Inflammatory macrophage (primary cell): ENCODE results near the gene ELL.
A peak's percentile ranks its signal among the peaks of the same experiment; 100 is the strongest.

Experiments used
- DNase-seq, 2 donors: peaks; one replicate each; pipeline ENCODE4 v3.0.0-alpha.2; 2020 to 2022

The ELL gene

DNA sequence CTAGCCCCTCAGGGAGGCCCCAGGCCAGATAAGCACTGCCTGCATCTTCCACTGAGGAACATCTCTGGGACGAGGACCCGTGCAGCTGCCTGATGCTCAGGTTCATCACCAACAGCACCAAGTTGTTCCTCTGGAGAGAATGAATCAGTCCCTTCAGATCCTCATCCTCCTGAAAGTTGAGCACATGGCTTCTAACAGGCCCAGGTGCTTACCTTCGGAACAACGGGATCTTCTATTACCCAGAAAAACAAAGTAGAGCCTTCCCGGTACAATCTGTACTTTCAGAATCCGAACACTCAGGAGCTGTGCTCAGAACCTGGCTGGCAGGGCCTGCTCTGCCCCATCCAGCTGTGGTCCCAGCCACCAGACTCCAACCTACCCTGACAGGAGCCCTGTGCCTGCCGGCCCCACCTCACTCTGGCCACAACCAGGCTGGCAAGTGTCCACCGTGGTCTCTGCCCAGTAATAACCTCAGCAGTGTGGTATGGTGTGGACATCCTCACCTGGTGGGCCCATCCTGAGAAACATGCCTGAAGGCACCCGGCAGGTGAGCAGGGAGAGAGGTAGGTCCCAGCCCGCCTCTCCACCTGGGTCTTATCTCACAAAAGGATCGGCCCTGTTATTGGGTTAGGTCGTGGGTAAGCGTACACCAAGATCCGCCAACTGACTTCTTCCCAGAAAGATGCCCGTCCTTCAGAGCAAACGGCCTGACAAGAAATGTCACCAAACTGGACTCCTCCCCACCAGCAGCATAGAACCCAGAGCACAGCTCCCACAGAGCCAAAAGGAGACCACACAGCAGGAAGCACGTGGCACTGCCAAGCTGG lies 34.1 kb downstream of the ELL start:
- DNase-seq = no peak

DNA sequence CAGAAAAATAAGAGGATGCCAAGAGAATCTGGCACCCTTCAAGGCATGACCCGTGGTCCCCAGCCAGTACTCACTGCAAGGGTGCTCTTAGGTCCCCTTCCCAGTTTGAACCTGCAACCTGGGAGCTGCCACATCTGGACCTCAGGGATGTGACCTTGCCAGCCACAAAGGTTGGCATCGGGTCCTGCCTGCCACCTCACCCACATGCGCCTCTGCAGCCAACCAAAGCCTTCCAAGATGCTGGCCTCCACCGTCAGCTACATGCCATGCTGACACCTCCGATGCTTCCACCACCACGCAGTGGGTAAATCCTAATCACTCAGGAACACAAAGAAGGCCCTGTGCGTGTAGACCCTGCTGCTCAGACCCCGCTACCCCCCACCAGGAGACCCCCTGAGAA lies 35.1 kb downstream of the ELL start:
- DNase-seq = no peak

DNA sequence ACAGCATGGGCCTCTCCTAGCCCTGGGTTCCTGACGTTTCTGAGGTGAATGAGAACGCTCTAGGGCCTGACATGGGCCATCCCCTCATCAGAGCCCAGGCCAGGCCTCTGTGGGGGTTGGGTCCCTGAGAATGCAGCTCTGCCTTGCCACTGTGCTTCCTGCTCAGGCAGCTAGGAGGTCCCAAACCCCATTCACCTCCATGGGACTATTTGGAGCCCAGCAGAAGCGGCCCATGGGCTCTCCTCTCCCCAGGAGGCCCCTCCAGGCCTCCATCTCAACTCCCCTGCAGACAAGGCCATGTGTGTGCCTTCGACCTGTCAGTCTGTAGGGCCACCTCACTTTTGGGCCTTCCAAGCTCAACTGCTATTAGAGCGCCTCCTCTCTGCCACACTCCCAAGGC lies 36.9 kb downstream of the ELL start:
- no peak for DNase-seq

DNA sequence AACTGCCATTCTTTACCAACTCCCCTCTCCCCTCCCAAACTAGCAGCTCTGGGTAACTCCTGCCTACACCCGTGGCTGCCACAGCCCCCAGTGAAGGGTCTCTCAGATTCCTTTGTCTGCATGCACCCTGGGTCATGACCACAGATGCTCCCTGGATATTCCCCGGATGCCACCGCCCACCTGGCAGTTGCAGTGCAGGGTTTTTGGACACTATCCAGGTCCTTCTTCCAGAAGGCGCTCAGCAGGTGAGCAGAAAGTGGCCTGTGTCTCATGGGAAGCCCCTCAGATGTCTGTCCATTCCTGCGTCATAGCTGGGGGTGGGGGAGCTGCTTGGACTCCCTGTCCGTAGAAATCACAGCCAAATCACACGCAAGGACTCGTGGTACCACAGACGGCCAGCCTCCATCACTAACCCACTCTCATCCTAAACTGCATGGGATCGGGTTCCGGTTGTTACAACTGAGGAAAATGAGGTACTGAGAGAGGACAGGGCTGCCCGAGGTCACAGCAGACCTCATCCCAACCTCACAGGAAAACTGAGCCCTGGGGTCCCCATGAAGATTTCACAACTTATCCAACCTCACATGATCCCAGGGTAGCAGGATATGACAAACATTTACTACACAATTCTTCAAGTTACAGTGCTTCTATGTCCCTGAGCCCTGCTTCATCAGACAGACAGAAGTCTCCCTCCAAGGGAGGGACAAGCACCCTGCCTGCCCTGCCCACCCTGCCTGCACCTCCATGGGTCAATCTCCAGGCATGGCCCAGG lies 38.6 kb downstream of the ELL start:
- DNase-seq = peak in 1 of 2 donors; percentile 36

DNA sequence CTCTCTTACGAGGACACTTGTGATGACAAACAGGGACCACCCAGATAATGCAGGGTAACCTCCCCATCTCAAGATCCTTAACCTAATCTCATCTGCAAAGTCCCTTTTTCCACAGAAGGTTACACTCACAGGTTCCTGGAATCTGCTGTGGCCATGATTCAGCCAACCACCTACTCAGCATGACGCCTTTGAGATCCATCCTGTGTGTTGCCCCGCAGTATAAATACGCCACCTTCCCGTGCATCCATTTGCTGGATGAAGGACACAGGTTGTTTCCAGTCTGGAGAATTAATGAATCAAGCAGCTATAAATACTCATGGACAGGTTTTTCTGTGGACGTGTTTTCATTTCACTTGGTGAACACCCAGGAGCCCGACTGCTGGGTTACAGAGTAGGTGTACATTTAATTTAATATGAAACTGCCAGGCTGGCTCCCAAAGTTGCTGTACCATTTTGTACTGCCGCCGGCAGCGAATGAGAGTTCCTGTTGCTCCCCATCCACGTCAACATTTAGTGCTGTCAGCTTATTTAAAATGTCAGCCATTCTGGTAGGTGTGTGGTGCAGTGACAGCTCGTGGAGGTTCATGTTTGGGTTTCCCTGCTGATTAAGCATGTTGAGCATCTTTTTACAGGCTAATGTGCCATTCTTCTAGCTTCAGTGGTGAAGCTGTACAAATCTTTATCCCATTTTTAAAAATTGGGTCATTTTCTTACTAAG lies 40.2 kb downstream of the ELL start:
- peak in 1 of 2 donors; percentile 49 for DNase-seq

DNA sequence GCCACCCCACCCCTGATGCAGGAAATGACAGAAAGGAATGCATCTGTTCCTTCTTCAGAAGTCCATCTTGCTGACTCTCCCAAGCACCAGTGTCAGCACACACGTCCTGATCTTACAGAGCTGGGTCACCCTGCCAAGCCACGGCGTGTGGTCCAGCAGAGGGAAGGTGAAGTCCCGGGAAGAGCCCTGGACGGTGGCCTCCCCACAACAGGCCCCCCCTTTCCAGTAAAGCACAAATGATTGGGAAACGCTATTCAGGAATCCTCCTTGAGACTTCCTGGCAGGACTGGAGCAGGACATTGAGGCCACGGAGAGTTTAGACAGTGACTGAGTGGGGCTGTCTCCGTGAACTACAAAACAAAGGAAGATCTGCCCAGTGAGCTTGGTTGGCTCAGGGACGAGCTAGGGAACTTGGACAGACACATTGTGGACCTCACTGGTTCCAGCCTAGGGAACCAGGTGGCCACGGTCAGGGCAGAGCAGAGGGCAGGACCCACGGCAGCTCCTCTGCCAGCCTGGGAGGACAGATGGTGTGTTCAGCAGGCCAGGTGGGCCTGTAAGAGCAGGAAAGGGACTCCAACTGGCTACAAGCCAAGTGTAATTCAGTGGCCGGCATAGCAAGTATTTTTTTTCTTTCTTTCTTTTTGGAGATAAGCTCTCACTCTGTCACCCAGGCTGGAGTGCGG lies 41.7 kb downstream of the ELL start:
- peak; percentile 35 to 44 for DNase-seq

DNA sequence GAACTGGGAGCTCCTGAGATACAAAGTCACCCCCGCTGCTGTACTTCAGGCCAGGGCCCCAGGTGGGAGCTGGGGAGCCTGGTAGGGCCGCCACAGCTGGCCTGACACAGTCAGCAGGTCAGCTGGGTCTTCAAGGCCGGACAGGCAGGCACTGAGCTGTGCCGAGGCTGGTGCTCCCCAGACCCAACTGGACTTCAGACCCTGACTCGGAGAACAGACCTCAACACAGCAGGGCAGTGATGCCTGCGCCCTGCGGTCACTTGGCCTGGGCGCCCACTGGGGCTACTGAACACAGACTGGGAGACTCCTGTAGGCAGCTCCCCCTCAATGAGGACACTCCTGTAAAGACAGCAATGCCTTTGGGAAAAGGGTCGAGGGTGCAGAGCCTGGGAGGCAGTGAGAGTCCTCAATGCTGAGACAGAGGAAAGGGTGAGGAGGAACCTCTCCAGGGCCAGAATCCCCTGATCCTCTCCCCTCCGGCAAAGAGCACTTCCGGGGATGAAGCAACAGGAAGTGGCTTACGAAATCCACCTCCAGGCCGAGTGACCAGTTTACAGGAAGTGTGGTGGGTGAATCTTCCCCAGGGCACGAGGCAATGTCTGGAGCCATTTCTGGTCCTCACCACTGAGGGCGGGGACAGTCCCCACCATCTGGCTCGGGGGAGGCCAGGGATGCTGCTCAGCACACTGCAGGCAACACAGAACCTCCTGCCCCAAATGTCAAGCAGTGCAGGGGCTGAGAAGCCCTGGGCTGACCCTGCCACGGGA lies 43.1 kb downstream of the ELL start:
- peak; percentile 98 to 99 for DNase-seq

DNA sequence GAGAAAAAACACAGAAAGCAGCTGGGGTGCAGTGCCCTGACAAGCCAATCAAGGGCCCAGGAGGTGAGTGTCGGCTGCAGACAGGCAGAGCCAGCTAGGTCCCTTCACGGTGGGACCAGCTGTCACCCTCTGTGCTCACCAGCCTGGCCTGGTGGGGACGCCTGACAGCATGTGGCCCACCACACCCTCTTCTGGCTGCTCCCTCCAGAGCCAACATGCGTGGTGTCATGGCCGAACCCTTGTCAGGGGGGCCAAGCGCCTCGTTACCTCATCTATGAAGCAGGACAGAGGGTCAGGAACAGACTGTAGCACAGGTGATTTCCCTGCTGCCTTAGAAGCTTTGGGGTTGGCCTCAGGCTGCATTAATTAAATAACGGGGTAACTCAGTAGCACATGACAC lies 43.9 kb downstream of the ELL start:
- no peak for DNase-seq

DNA sequence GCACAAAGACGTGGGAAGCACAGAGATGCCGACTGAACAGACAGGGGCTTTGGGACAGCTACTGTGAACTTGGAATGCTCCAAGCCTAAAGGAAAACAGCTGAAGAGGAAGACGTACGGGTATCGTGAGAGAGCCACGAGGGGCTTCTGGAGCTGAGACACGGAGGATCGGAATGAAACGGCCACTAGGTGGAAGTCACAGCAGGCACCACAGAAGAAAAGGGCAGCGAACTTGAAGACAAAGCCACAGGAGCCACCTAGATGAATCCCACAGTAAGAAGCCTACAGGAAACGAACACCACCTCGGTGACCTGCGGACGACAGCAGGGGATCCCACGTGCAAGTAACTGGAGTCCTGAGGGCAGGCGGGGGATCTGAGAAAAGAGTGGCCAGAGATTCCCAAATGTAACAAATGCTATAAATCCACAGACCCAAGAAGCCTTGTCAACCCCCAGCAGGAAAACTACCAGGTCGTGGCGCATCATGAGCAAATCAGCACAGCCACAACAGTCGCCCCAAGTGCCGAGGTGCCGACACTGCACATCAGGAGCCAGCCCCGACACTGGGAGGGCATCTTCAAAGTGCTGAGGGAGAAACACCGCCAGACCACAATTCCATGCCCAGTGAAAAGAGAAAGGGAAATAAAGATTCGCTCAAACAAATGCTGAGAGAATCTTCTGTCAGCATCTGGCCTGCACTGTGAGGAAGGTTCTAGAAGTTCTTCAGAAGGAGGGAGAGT lies 44.7 kb downstream of the ELL start:
- peak in 1 of 2 donors; percentile 37 for DNase-seq

DNA sequence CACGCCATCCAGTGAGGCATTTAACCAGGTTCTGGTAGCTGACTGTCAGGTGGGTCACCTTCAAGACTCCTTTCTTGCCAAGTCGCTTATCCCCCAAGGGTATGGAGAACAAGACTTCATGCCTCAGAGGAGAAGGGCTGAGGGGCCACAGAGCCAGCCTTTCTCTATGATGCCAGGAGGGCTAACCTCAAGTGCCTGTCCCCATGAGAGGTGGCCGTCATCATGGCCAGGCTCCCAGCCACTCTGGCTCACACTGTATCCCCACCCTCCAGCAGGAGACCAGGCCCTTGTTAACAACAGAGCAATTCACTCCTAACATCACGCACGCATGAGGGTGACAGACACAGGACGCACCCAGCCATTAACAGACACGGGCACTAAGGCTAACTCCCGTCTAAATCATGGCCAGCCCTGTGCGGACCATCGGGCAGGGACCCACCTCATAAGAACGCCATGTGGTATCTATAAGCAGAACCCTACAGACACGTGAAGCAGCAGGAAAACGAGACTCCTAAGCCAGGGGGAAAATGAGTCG lies 45.3 kb downstream of the ELL start:
- no peak for DNase-seq

DNA sequence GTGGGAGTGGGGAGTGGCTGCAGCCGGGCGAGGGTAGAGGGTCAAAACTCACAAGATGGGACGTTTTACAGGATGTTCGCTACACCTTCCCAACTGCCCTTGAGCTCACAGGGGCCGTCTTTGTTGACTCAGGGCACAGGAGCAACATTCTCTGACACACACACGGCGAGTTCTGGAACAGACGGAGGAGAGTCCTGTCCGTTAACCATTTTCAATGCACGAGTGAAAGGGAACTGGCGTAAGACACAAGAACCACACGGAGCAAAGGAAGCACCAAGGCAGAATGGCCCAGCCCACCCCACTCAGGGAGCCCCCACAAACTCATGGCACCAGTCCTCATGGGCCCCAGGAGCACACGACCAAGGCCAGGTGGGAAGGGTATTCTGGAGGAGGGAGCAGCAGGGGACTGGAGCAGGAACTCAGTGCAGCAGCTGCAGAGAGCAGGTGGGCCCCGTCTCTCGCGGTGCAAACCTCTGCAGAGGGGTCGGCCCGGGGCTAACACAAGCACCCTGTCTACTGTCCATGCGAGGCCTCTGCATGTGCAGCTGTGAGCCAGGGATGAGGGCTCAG lies 46.0 kb downstream of the ELL start:
- no peak for DNase-seq

DNA sequence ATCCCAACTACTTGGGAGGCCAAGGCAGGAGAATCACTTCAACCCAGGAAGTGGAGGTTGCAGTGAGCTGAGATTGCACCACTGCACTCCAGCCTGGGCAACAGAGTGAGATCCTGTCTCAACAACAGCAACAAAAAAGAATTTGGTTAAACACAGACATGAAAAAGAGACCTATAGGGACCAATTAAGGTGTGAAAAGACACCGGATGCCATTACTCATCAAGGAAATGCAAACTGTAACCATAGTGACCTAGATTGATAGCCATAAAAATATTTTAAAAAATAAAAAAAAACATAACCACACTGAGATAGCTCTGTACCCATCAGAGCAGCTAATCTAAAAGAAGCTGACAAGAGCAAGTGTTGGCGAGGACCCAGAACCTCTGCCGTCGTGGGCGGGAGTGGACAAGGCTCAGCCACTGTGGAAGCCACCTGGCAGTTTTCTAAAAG lies 46.8 kb downstream of the ELL start:
- DNase-seq = no peak

DNA sequence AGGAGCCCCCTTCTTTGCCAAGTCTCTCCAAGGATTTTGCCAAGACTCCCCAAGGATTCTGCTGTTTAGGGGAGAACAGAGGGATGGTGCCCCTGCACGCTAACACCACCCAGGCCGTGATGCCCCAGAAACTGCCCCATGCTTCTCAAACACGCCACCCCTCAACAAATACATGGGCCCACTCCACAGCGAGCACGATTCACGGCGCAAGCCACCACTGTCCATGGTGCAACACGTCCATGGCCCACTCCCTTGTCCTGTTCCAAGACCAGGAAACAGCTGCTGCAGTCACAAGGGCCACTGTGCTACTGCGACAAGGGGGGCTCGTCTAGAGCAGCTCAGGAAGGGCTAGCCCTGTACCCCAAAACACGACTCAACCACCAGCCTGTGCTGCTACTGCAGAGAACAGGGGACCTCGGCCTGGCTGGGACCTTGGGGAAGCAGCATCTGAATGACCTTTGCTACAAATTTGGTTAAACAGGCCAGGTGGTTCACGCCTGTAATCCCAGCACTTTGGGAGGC lies 47.4 kb downstream of the ELL start:
- DNase-seq = no peak

DNA sequence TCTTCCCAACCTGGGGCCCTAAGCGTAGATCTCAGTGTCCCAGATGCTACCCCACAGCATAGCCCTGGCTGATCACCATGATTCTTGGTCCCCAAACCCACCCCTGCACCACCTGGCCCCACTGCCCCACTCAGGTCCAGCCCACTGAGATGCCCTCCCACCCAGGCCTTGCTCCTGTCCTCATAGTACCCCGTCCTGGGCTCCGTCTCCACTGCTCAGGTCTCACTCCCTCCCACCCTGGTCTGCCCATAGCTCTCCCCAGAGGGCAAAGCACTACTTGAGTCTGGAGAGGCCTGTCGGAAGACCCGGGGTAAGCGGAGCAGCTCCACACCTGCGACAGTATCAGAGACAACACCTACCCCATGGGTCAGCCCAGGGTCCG lies 48.2 kb downstream of the ELL start:
- no peak for DNase-seq

DNA sequence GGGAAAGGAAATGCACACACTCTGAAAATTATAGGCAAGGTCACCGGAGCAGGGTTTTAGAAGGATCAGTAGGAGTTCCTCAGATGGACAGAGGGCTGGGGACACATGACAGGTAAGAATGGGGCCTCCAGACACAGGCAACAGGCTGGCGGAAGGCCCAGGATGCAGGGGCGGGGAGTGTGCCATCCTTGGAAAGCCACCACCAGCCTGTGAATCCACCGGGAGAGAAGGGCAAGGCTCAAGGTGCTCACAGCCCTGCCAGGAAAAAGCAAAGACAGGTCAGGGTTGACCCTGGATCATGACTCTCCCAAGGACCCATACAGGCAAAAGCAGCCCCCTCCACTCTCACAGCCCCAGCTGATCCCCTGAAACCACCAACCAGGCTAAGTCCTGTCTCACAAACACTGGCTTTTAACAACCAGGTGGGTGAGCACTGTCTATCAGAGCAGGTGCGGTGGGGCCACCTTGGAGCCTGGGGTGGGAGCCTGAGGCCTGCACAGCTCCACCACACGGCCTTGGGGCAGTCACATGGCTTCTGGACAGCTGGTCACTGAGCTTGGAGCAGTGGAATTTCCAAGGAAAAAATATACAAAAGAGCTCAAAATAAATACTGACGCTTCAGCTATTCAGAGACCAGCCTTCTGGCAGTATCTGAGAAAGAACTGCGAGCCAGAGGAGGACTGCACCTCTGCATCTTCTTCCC lies 48.7 kb downstream of the ELL start:
- no peak for DNase-seq

DNA sequence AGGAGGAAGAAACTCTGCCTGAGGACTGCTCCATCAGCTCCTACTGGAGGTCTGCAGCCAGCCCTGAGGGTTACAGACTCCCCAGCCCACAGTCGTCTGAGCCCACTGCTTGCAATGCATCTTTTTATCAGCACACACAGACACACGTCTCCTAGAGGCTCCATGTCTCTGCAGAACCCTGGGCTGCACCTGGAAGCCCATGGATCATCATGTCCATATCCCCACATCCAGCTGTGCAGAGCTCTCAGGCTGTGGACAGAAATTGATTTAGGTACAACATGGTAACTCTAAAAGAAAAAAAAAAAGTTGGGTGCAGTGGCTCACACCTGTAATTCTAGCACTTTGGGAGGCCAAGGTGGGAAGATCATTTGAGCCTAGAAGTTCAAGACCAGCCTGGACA lies 51.1 kb downstream of the ELL start:
- DNase-seq = no peak

DNA sequence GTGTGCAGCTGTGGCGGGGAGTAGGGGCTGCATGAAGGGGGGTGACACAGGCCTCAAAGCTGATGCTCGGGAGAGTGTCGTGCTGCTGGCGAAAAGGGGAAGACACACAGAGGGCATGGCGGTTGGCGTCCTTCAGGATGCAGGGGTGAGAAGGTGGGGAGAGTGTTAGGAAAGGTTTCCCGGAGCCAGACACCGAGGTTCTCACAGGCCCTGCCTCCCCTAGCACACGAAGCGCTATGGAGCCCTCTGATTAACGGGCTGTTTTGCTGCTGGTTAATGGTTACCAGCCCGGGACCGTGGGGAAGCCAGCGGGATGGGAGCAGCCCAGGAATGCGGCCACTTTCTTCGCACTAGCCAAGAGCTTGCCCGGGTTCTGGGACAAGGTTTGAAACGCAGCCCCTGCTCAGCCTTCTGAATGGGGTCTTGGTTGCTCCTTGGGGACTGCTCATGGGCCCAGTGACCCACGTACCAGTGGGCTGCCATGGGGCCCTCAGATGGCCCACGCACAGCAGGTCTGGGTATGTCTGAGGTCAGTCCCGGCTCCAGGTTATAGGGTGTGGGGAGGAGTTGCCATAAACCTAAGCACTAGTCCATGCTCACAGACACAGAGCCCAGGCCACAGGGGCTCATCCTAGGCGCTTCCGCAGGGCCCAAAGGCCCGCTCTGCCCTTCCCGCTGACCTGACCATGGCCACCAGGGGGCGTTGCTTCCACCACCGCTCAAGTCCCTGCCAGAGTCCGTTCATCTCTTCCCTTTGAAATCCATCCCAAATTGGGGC lies 52.6 kb downstream of the ELL start:
- peak; percentile 57 to 61 for DNase-seq

DNA sequence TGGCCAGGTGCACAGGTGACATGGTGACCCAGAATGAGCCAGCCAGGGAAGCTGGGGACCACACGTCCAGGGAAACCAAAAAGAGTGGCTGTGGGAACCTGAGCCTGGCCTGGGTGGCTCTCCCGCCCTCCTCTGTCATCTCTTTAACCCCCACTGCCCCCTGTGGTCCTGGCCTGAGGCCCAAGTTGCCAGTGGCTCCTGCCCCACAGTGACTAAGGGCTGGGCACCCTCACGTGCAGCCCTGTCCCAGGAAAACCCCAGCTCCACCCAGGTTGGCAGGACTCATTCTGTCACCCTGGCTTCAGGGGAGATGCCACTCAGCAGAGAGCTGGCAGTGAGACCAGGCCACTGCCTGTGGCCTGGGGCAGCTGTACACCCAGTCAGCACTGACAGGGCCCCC lies 53.4 kb downstream of the ELL start:
- no peak for DNase-seq

DNA sequence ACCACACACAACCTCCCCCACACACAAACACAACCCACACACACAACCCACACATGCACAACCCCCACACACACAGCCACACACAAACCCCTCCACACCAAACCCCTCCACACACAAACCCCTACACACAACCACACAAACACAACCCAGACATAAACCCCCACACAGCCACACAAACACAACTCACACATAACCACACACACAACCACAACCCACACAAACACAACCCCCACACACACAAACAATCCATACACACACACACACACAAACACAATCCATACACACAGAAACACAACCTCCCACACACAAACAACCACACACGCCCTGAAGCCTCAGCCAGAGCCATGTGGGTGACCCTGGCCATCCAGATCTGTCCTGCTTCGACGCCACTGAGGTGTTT lies 53.9 kb downstream of the ELL start:
- no peak for DNase-seq
